Measurements from ENCODE around the gene FAM193A.
"Not testable (repeated sequence)": the region's sequence is repeated elsewhere in the genome, so short reads cannot be mapped to it uniquely, and the experiment has no call there.

The FAM193A gene

GRCh38 chr4:2545321-2546013, 9.0 kb downstream of the FAM193A start:
- H4K20me1 ChIP-seq (ENCODE audit: low read depth, low read length), result peaks cover 7% of the 10 kb centered on the region; the same call in 1 of the 2 replicates
- no peak overlapping the region for H3K9ac ChIP-seq (ENCODE audit: low read length)

GRCh38 chr4:2546286-2546823, 9.9 kb downstream of the FAM193A start:
- no peak for TF ChIP-seq EZH2phosphoT487 (conservative IDR thresholded peaks at IDR 0.05; ENCODE audit: low read length)
- no peak for TF ChIP-seq CTCF (IDR thresholded peaks at IDR 0.05; ENCODE audit: insufficient read depth, low read length, poor library complexity, severe bottlenecking)
- Histone ChIP-seq H3K9ac (ENCODE audit: low read length) (no peak overlapping the region), H3K79me2 (ENCODE audit: insufficient read depth, low read length) (peaks cover 97% of the 10 kb centered on the region), H4K20me1 (ENCODE audit: low read depth, low read length) (peaks cover 7% of the 10 kb centered on the region), H3F3A (ENCODE audit: insufficient read depth) (0 out of 2 replicates have a peak, but pooled peaks cover 1% of the 10 kb centered on the region), H3K36me3 (ENCODE audit: low read length) (no peaks in the 10 kb centered on the region), H3K27ac (ENCODE audit: low read depth, low read length) (no peak overlapping the region), H3K9me3 (ENCODE audit: insufficient read depth, low read length) (no peaks in the 10 kb centered on the region), H3K4me2 (ENCODE audit: low read depth, low read length, poor library complexity, severe bottlenecking) (no peak overlapping the region), H3K27me3 (ENCODE audit: low read length) (no peaks in the 10 kb centered on the region), H3K9me2 (replicated peaks; ENCODE audit: insufficient read depth, low read length) (no peaks in the 10 kb centered on the region), H3K4me3 (ENCODE audit: insufficient read depth, low read length, poor library complexity, severe bottlenecking) (no peak overlapping the region), H2AFZ (ENCODE audit: low read depth, low read length, severe bottlenecking) (no peak overlapping the region)

More at GRCh38 chr4:2545321-2546013, 9.0 kb downstream of the FAM193A start:
- no peak overlapping the region for H3K27ac ChIP-seq (ENCODE audit: low read depth, low read length)
- H2AFZ ChIP-seq (ENCODE audit: low read depth, low read length, severe bottlenecking), result no peak overlapping the region
- peaks cover 100% of the 10 kb centered on the region for H3K79me2 ChIP-seq (ENCODE audit: insufficient read depth, low read length)
- H3K9me2 ChIP-seq (replicated peaks; ENCODE audit: insufficient read depth, low read length), result no peaks in the 10 kb centered on the region
- no peaks in the 10 kb centered on the region for H3K27me3 ChIP-seq (ENCODE audit: low read length)
- H3K4me3 ChIP-seq (ENCODE audit: insufficient read depth, low read length, poor library complexity, severe bottlenecking), result no peak overlapping the region
- H3K36me3 ChIP-seq (ENCODE audit: low read length), result no peaks in the 10 kb centered on the region
- H3K9me3 ChIP-seq (ENCODE audit: insufficient read depth, low read length), result no peaks in the 10 kb centered on the region
- no peak for TF ChIP-seq EZH2phosphoT487 (conservative IDR thresholded peaks at IDR 0.05; ENCODE audit: low read length)
- no peak for TF ChIP-seq CTCF (IDR thresholded peaks at IDR 0.05; ENCODE audit: insufficient read depth, low read length, poor library complexity, severe bottlenecking)
- H3K4me2 ChIP-seq (ENCODE audit: low read depth, low read length, poor library complexity, severe bottlenecking), result no peak overlapping the region
- H3F3A ChIP-seq (ENCODE audit: insufficient read depth), result no peaks in the 10 kb centered on the region

GRCh38 chr4:2546961-2547691, 10.7 kb downstream of the FAM193A start:
- not testable (repeated sequence) for H3K9me2 ChIP-seq (replicated peaks; ENCODE audit: insufficient read depth, low read length); H3K9ac ChIP-seq (ENCODE audit: low read length); H3K27ac ChIP-seq (ENCODE audit: low read depth, low read length); H2AFZ ChIP-seq (ENCODE audit: low read depth, low read length, severe bottlenecking); H3F3A ChIP-seq (ENCODE audit: insufficient read depth); H3K4me2 ChIP-seq (ENCODE audit: low read depth, low read length, poor library complexity, severe bottlenecking); H4K20me1 ChIP-seq (ENCODE audit: low read depth, low read length); H3K4me3 ChIP-seq (ENCODE audit: insufficient read depth, low read length, poor library complexity, severe bottlenecking); H3K36me3 ChIP-seq (ENCODE audit: low read length); H3K27me3 ChIP-seq (ENCODE audit: low read length); H3K9me3 ChIP-seq (ENCODE audit: insufficient read depth, low read length)
- H3K79me2 ChIP-seq (ENCODE audit: insufficient read depth, low read length), result peaks cover 97% of the 10 kb centered on the region

Data from SU-DHL-6 (cell line).